HepG2 (cell line): ENCODE results near the gene OR52I1. TPM values are rescaled to one million over a fixed set of nuclear protein-coding genes. Genes with fewer than 3 reads are reported as not detected.

Source experiments
- ATAC-seq: fragments of 200-7000 bp; cut with Tn5 transposase; 3 replicates; pipeline ENCODE4 v1.9.1; 2020; ENCODE audit warnings: mild to moderate bottlenecking, moderate library complexity
- BruUV-seq: library from RNA; stranded (reverse); fragments of 400-500 nt; replicated peaks from 2 replicates; lab custom pipeline; 2021; lab: Mats Ljungman, UMichigan
- CTCF ChIA-PET: fragments of 300-600 bp; formaldehyde crosslinking; extraction: SDS; loops from one replicate; lab custom pipeline; 2021; ENCODE audit warnings: low total read pairs, inconsistent platforms, low intra/inter-chr PET ratio; lab: Yijun Ruan, JAX
- POLR2A ChIA-PET: fragments of 350-600 bp; sonication (Branson Sonifier 250); formaldehyde crosslinking; loops from one replicate; lab custom pipeline; 2020; ENCODE audit warnings: antibody characterized with exemption, inconsistent platforms; lab: Yijun Ruan, JAX
- DNase-seq: peaks from one replicate; pipeline ENCODE4 v3.0.0-alpha.2; 2015; ENCODE audit warnings: low spot score
- FAIRE-seq: peaks from 3 replicates; lab custom pipeline; 2011; peaks lifted over from hg19 to GRCh38; lab: Jason Lieb, UNC
- H2AFZ ChIP-seq: one replicate; pipeline ENCODE4 v1.6.1; 2011; ENCODE audit warnings: low read length, inconsistent platforms
- H3K27ac ChIP-seq: fragments of 300-600 bp; 3 replicates; pipeline ENCODE4 v1.8.0; 2011; ENCODE audit warnings: mixed run types, mild to moderate bottlenecking, mixed read lengths, low read length, inconsistent platforms; ENCODE audit not compliant: insufficient read depth; ENCODE audit errors: extremely low read length
- H3K27me3 ChIP-seq, 2 experiments: fragments of 200-600 bp in 1 of 2; 2 replicates in 1 of 2; 3 replicates in 1 of 2; pipeline versions ENCODE4 v1.6.0 to v1.8.0; 2011; ENCODE audit warnings: low read length in 2 of 2, mild to moderate bottlenecking in 2 of 2, moderate library complexity in 2 of 2, inconsistent platforms in 1 of 2; ENCODE audit not compliant: insufficient read depth in 2 of 2, control insufficient read depth in 1 of 2
- H3K36me3 ChIP-seq, 2 experiments: fragments of 200-600 bp in 1 of 2; replicated peaks in 1 of 2; 2 replicates in 1 of 2; 3 replicates in 1 of 2; pipeline versions ENCODE4 v1.5.1 to v1.8.0; 2011; ENCODE audit warnings: low read length in 2 of 2, inconsistent platforms in 1 of 2; ENCODE audit not compliant: insufficient read depth in 2 of 2, control insufficient read depth in 1 of 2
- H3K4me1 ChIP-seq: 2 replicates; pipeline ENCODE4 v1.5.1; 2012; ENCODE audit warnings: low read length, inconsistent platforms; ENCODE audit not compliant: insufficient read depth
- H3K4me2 ChIP-seq: 2 replicates; pipeline ENCODE4 v1.6.0; 2011; ENCODE audit warnings: low read depth, low read length, inconsistent platforms
- H3K4me3 ChIP-seq, 3 experiments: fragments of 200-600 bp in 1 of 3; sonication (generic), shearing (Covaris generic) in 1 of 3; replicated peaks in 1 of 3; 2 replicates each; pipeline ENCODE4 v1.5.1; 2011 to 2016; ENCODE audit warnings: low read length in 3 of 3, inconsistent platforms in 2 of 3, low read depth in 2 of 3, mild to moderate bottlenecking in 2 of 3, control low read depth in 1 of 3, mixed read lengths in 1 of 3; ENCODE audit not compliant: insufficient read depth in 1 of 3
- H3K79me2 ChIP-seq: one replicate; pipeline ENCODE4 v1.6.1; 2011; ENCODE audit warnings: low read length, inconsistent platforms; ENCODE audit not compliant: insufficient read depth
- H3K9ac ChIP-seq: 2 replicates; pipeline ENCODE4 v1.6.0; 2011; ENCODE audit warnings: mild to moderate bottlenecking, low read depth, low read length, inconsistent platforms; ENCODE audit not compliant: insufficient read depth
- H3K9me3 ChIP-seq: 2 replicates; pipeline ENCODE4 v1.5.1; 2012; ENCODE audit warnings: mild to moderate bottlenecking, low read length
- H4K20me1 ChIP-seq: 2 replicates; pipeline ENCODE4 v1.6.0; 2011; ENCODE audit warnings: inconsistent platforms, mild to moderate bottlenecking, low read length, moderate library complexity; ENCODE audit not compliant: insufficient read depth
- ESRRA ChIP-seq: sonication (generic); formaldehyde crosslinking; IDR thresholded peaks from 2 replicates; pipeline ENCODE4 v1.5.1; 2020; ENCODE audit warnings: mild to moderate bottlenecking, low read depth, missing genetic modification reagents
- PTBP1 ChIP-seq: fragments of 200-400 bp; formaldehyde crosslinking; IDR thresholded peaks from 2 replicates; pipeline ENCODE4 v1.6.1; 2018; ENCODE audit warnings: low read length, low read depth; ENCODE audit not compliant: poor library complexity, severe bottlenecking
- SMYD3 ChIP-seq: sonication (generic); formaldehyde crosslinking; IDR thresholded peaks from 2 replicates; pipeline ENCODE4 v1.8.1; 2023; ENCODE audit warnings: mild to moderate bottlenecking, missing genetic modification reagents
- STAG1 ChIP-seq: sonication (generic); formaldehyde crosslinking; IDR thresholded peaks from 2 replicates; pipeline ENCODE4 v1.4.0; 2020; ENCODE audit warnings: missing genetic modification reagents
- ZNF124 ChIP-seq: sonication (generic); formaldehyde crosslinking; IDR thresholded peaks from 2 replicates; pipeline ENCODE4 v1.4.0; 2020; ENCODE audit warnings: missing genetic modification reagents
- ZNF563 ChIP-seq: sonication (generic); formaldehyde crosslinking; IDR thresholded peaks from 2 replicates; pipeline ENCODE4 v1.8.0; 2022; ENCODE audit warnings: mild to moderate bottlenecking, moderate library complexity, missing genetic modification reagents
- ZNF737 ChIP-seq: sonication (generic); formaldehyde crosslinking; IDR thresholded peaks from 2 replicates; pipeline ENCODE4 v1.5.0; 2020; ENCODE audit warnings: missing genetic modification reagents, mild to moderate bottlenecking, borderline replicate concordance
- WGBS: methylation state at CpG from one replicate; pipeline ENCODE4 v1.1.6; 2017; ENCODE audit warnings: low lambda C conversion rate; 5-methylcytosine and 5-hydroxymethylcytosine counted together
- in situ Hi-C: cut with HindIII; loops from 2 replicates; pipeline ENCODE4 v1.10.0; 2017; ENCODE audit warnings: low pct_unique_long_range_greater_than_20kb; ENCODE audit not compliant: extremely low pct_ligation_motif_present
- intact Hi-C: fragments of 100-400 bp; cut with micrococcal nuclease; formaldehyde crosslinking; loops from one replicate; pipeline ENCODE4 v1.10.0; 2022; ENCODE audit not compliant: unreplicated experiment
- polyA plus RNA-seq, 8 experiments: library from polyadenylated mRNA; depleted of rRNA in 3 of 8; stranded (reverse) in 7 of 8; unstranded in 1 of 8; fragments of >200 nt; fragmentation: Illumina TruSeq in 4 of 8; extraction: Trizol in 4 of 8; gene quantifications; 2 replicates each; pipeline versions ENCODE4 v1.2.1 to v1.2.3, GENCODE V29; 2011 to 2016; ENCODE audit warnings: low read depth in 4 of 8, missing spikeins in 1 of 8, mixed read lengths in 1 of 8; ENCODE audit not compliant: insufficient read depth in 1 of 8
- total RNA-seq, 5 experiments: library from RNA; depleted of rRNA; stranded (reverse); fragments of >200 nt; fragmentation: Illumina TruSeq; extraction: Trizol; gene quantifications; 2 replicates each; pipeline ENCODE4 v1.2.3, GENCODE V29; 2016; ENCODE audit warnings: low read depth in 1 of 5
- TF ChIP-seq, protein P1 (sequence below): sonication (generic); formaldehyde crosslinking; IDR thresholded peaks from 2 replicates; pipeline ENCODE4 v1.4.0; 2020; ENCODE audit warnings: mild to moderate bottlenecking, missing genetic modification reagents
- TF ChIP-seq, protein P2 (sequence below): IDR thresholded peaks from 2 replicates; pipeline ENCODE4 v1.6.1; 2016
- TF ChIP-seq, protein P3 (sequence below): sonication (generic); formaldehyde crosslinking; IDR thresholded peaks from 2 replicates; pipeline ENCODE4 v1.4.0; 2020; ENCODE audit warnings: missing genetic modification reagents, borderline replicate concordance
- TF ChIP-seq, protein P4 (sequence below): sonication (generic); formaldehyde crosslinking; conservative IDR thresholded peaks from 2 replicates; pipeline ENCODE4 v1.4.0; 2020; ENCODE audit warnings: missing genetic modification reagents
- TF ChIP-seq, protein P5 (sequence below): sonication (generic); formaldehyde crosslinking; IDR thresholded peaks from 2 replicates; pipeline ENCODE4 v1.5.0; 2020; ENCODE audit warnings: missing genetic modification reagents

OR52I1 gene
- total and polyA plus RNA-seq, 2 of the 13 experiments (the other 11 are each of a cell fraction or from before 2014, with no cell fraction given) = not detected

DNA sequence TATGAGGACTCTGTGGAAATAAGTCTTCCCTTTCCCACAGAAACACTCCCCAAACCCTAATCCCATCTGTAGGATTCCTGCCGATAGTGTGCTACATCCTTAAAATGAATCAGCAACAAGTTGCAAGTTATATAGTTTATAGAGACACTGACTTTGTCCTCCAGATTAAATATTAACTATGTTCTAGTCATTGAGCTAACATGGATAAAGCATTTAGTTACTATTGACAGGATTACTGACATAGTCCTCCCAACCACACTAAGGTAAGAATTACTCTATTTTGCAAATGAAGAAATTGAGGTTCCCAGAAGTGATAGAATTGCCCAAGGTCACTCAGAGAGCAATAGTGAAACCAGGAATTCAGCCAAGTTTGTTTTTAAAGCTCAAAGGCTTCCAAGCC is 47.0 kb upstream of the OR52I1 start:
- ATAC-seq (no peak), FAIRE-seq (no peak), DNase-seq (no peak)
- no peak overlapping the region for H3K4me3 ChIP-seq
- TF ChIP-seq, protein P1, sequence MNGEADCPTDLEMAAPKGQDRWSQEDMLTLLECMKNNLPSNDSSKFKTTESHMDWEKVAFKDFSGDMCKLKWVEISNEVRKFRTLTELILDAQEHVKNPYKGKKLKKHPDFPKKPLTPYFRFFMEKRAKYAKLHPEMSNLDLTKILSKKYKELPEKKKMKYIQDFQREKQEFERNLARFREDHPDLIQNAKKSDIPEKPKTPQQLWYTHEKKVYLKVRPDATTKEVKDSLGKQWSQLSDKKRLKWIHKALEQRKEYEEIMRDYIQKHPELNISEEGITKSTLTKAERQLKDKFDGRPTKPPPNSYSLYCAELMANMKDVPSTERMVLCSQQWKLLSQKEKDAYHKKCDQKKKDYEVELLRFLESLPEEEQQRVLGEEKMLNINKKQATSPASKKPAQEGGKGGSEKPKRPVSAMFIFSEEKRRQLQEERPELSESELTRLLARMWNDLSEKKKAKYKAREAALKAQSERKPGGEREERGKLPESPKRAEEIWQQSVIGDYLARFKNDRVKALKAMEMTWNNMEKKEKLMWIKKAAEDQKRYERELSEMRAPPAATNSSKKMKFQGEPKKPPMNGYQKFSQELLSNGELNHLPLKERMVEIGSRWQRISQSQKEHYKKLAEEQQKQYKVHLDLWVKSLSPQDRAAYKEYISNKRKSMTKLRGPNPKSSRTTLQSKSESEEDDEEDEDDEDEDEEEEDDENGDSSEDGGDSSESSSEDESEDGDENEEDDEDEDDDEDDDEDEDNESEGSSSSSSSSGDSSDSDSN (CRISPR knock-in tag) = no peak
- TF ChIP-seq, protein P2, sequence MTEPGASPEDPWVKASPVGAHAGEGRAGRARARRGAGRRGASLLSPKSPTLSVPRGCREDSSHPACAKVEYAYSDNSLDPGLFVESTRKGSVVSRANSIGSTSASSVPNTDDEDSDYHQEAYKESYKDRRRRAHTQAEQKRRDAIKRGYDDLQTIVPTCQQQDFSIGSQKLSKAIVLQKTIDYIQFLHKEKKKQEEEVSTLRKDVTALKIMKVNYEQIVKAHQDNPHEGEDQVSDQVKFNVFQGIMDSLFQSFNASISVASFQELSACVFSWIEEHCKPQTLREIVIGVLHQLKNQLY (CRISPR knock-in tag) = no peak
- TF ChIP-seq STAG1 (CRISPR knock-in tag) = no peak
- no peak for TF ChIP-seq ZNF737 (CRISPR knock-in tag)
- no peak for TF ChIP-seq ESRRA (CRISPR knock-in tag)
- TF ChIP-seq ZNF563 = no peak
- TF ChIP-seq, protein P3, sequence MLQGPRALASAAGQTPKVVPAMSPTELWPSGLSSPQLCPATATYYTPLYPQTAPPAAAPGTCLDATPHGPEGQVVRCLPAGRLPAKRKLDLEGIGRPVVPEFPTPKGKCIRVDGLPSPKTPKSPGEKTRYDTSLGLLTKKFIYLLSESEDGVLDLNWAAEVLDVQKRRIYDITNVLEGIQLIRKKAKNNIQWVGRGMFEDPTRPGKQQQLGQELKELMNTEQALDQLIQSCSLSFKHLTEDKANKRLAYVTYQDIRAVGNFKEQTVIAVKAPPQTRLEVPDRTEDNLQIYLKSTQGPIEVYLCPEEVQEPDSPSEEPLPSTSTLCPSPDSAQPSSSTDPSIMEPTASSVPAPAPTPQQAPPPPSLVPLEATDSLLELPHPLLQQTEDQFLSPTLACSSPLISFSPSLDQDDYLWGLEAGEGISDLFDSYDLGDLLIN (CRISPR knock-in tag) = no peak
- TF ChIP-seq, protein P4, sequence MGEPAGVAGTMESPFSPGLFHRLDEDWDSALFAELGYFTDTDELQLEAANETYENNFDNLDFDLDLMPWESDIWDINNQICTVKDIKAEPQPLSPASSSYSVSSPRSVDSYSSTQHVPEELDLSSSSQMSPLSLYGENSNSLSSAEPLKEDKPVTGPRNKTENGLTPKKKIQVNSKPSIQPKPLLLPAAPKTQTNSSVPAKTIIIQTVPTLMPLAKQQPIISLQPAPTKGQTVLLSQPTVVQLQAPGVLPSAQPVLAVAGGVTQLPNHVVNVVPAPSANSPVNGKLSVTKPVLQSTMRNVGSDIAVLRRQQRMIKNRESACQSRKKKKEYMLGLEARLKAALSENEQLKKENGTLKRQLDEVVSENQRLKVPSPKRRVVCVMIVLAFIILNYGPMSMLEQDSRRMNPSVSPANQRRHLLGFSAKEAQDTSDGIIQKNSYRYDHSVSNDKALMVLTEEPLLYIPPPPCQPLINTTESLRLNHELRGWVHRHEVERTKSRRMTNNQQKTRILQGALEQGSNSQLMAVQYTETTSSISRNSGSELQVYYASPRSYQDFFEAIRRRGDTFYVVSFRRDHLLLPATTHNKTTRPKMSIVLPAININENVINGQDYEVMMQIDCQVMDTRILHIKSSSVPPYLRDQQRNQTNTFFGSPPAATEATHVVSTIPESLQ (CRISPR knock-in tag) = no peak
- TF ChIP-seq SMYD3 (CRISPR knock-in tag) = no peak
- no peak for TF ChIP-seq PTBP1
- no peak for TF ChIP-seq ZNF124 (CRISPR knock-in tag)
- TF ChIP-seq, protein P5, sequence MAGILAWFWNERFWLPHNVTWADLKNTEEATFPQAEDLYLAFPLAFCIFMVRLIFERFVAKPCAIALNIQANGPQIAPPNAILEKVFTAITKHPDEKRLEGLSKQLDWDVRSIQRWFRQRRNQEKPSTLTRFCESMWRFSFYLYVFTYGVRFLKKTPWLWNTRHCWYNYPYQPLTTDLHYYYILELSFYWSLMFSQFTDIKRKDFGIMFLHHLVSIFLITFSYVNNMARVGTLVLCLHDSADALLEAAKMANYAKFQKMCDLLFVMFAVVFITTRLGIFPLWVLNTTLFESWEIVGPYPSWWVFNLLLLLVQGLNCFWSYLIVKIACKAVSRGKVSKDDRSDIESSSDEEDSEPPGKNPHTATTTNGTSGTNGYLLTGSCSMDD = no peak
- no peak overlapping the region for H3K4me2 ChIP-seq
- H3K36me3 ChIP-seq = no peaks in the 10 kb centered on the region
- peaks cover 0 to 11% of the 10 kb centered on the region in 2 experiments; a peak in 1 of 5 replicates for H3K27me3 ChIP-seq
- no peak overlapping the region for H3K27ac ChIP-seq
- peaks cover 7% of the 10 kb centered on the region; the same call in 1 of the 2 replicates for H3K4me1 ChIP-seq
- ChIA-PET POLR2A (no interaction called here), CTCF (no interaction called here)
- no TSS peak for BruUV-seq
- H4K20me1 ChIP-seq = no peaks in the 10 kb centered on the region
- no peaks in the 10 kb centered on the region for H3K9me3 ChIP-seq
- in situ Hi-C loops (no loop called here), intact Hi-C loops (no loop called here)
- H2AFZ ChIP-seq = no peak overlapping the region
- 0% methylated on average over 1 of the region's 1 CpG for WGBS
- H3K79me2 ChIP-seq = no peaks in the 10 kb centered on the region
- no peak overlapping the region for H3K9ac ChIP-seq
